Kidney (tissue), 14 donors: ENCODE data around the gene CENPU. TPM values are rescaled to one million over a fixed set of nuclear protein-coding genes. Genes with fewer than 3 reads are reported as not detected.

Source experiments
- DNase-seq, 5 donors: peaks; one replicate each; pipeline ENCODE4 v3.0.0-alpha.2; 2013 to 2020
- FAIRE-seq: peaks from 2 replicates; lab custom pipeline; 2012; peaks lifted over from hg19 to GRCh38; lab: Jason Lieb, UNC
- H3K27ac ChIP-seq, 2 donors: one replicate each; pipeline ENCODE4 v1.7.0; 2013; ENCODE audit warnings: low read depth in 2 of 2, low read length in 2 of 2, inconsistent platforms in 1 of 2
- H3K27me3 ChIP-seq: one replicate; pipeline ENCODE4 v1.7.1; 2013; ENCODE audit warnings: low read length, inconsistent platforms; ENCODE audit not compliant: control insufficient read depth, insufficient read depth
- H3K36me3 ChIP-seq, 3 donors: one replicate each; pipeline versions ENCODE4 v1.7.0 to v1.7.1; 2013; ENCODE audit warnings: low read length in 3 of 3, control low read depth in 1 of 3, inconsistent platforms in 1 of 3; ENCODE audit not compliant: insufficient read depth in 3 of 3, control insufficient read depth in 2 of 3
- H3K4me1 ChIP-seq, 3 donors: one replicate each; pipeline versions ENCODE4 v1.7.0 to v1.7.1; 2013; ENCODE audit warnings: low read length in 3 of 3, inconsistent platforms in 1 of 3, low read depth in 1 of 3; ENCODE audit not compliant: control insufficient read depth in 2 of 3, insufficient read depth in 2 of 3
- H3K4me3 ChIP-seq, 3 donors: one replicate each; pipeline versions ENCODE4 v1.7.0 to v1.8.1; 2013; ENCODE audit warnings: low read length in 3 of 3, control low read depth in 1 of 3, inconsistent platforms in 1 of 3
- H3K9ac ChIP-seq, 3 donors: one replicate each; pipeline versions ENCODE4 v1.7.0 to v1.7.1; 2013; ENCODE audit warnings: low read length in 3 of 3, control low read depth in 1 of 3, inconsistent platforms in 1 of 3
- H3K9me3 ChIP-seq, 3 donors: one replicate each; pipeline versions ENCODE4 v1.7.0 to v1.7.1; 2013; ENCODE audit warnings: low read length in 3 of 3, control low read depth in 1 of 3, inconsistent platforms in 1 of 3; ENCODE audit not compliant: control insufficient read depth in 2 of 3, insufficient read depth in 1 of 3
- intact Hi-C: fragments of 100-400 bp; cut with DNase I; formaldehyde crosslinking; loops from one replicate; pipeline ENCODE4 v1.11.1; 2022
- polyA plus RNA-seq: library from polyadenylated mRNA; stranded (reverse); fragments of 350-450 nt; fragmentation: Illumina TruSeq; extraction: RNeasy Lipid Tissue Mini Kit (QIAGEN cat#74804); gene quantifications from one replicate; pipeline ENCODE4 v1.2.3, GENCODE V29; 2014; ENCODE audit warnings: low read depth, low replicate concordance; ENCODE audit not compliant: insufficient read depth
- total RNA-seq: library from RNA; stranded (reverse); fragmentation: NEBNext Ultra II Directional; extraction: Animal tissue kit (Norgen Biotek cat#: 25700); gene quantifications from one replicate; pipeline ENCODE4 v1.2.1, GENCODE V29; 2021
- TF ChIP-seq, protein P1 (sequence below): IDR thresholded peaks from 3 replicates; pipeline ENCODE4 v1.5.1; 2012; ENCODE audit warnings: mild to moderate bottlenecking, moderate library complexity, borderline replicate concordance; ENCODE audit not compliant: insufficient read depth; ENCODE audit errors: extremely low read depth
- donor health status: control.
- donor health status: control.
- donor health status: control.
- donor health status: control.
- donor health status: control.
- donor health status: DM: yes; HTN: yes; CAD: no.
- donor health status: Normal renal cell carcinoma (clear cell type).

Gene CENPU
- total and polyA plus RNA-seq, 2 donors from 2014 or later, result 2.2 to 2.5 TPM

GRCh38 chr4:184668096-184668495 lies 65.8 kb downstream of the CENPU start:
- Histone ChIP-seq H3K4me1 (no peaks in the 10 kb centered on the region), H3K27me3 (no peaks in the 10 kb centered on the region), H3K27ac (no peak overlapping the region), H3K36me3 (peaks cover 4 to 17% (median 9%) of the 10 kb centered on the region in 3 donors), H3K9me3 (no peaks in the 10 kb centered on the region), H3K9ac (no peak overlapping the region), H3K4me3 (no peak overlapping the region)
- FAIRE-seq (no peak), DNase-seq (no peak)
- TF ChIP-seq, protein P1, sequence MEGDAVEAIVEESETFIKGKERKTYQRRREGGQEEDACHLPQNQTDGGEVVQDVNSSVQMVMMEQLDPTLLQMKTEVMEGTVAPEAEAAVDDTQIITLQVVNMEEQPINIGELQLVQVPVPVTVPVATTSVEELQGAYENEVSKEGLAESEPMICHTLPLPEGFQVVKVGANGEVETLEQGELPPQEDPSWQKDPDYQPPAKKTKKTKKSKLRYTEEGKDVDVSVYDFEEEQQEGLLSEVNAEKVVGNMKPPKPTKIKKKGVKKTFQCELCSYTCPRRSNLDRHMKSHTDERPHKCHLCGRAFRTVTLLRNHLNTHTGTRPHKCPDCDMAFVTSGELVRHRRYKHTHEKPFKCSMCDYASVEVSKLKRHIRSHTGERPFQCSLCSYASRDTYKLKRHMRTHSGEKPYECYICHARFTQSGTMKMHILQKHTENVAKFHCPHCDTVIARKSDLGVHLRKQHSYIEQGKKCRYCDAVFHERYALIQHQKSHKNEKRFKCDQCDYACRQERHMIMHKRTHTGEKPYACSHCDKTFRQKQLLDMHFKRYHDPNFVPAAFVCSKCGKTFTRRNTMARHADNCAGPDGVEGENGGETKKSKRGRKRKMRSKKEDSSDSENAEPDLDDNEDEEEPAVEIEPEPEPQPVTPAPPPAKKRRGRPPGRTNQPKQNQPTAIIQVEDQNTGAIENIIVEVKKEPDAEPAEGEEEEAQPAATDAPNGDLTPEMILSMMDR, result no peak
- intact Hi-C loops, result no loop called here

GRCh38 chr4:184666670-184667069 lies 67.2 kb downstream of the CENPU start:
- Histone ChIP-seq H3K9ac (no peak overlapping the region), H3K4me3 (no peak overlapping the region), H3K4me1 (no peaks in the 10 kb centered on the region), H3K36me3 (peaks cover 3 to 11% (median 4%) of the 10 kb centered on the region in 3 donors), H3K27me3 (no peaks in the 10 kb centered on the region), H3K27ac (no peak overlapping the region), H3K9me3 (no peaks in the 10 kb centered on the region)
- no peak for DNase-seq
- TF ChIP-seq, protein P1, result no peak
- no peak for FAIRE-seq
- intact Hi-C loops, result no loop called here

GRCh38 chr4:184664445-184665210 lies 69.3 kb downstream of the CENPU start:
- intact Hi-C loops, result no loop called here
- no peak overlapping the region for H3K27ac ChIP-seq
- TF ChIP-seq, protein P1, result no peak
- peaks cover 4 to 11% (median 7%) of the 10 kb centered on the region in 3 donors for H3K36me3 ChIP-seq
- no peaks in the 10 kb centered on the region for H3K4me1 ChIP-seq
- H3K27me3 ChIP-seq, result no peaks in the 10 kb centered on the region
- DNase-seq (peak in 1 of 5 donors; percentile 13), FAIRE-seq (no peak)
- H3K9me3 ChIP-seq, result no peaks in the 10 kb centered on the region
- H3K4me3 ChIP-seq, result no peak overlapping the region
- H3K9ac ChIP-seq, result no peak overlapping the region
